Measurements from ENCODE around the gene CHCT1.

CHCT1 gene

GRCh38 chr17:60445144-60445543 is 22.9 kb downstream of the CHCT1 start:
- DNase-seq: no peak

GRCh38 chr17:60447375-60447774 is 25.1 kb downstream of the CHCT1 start:
- no peak for DNase-seq

DNA sequence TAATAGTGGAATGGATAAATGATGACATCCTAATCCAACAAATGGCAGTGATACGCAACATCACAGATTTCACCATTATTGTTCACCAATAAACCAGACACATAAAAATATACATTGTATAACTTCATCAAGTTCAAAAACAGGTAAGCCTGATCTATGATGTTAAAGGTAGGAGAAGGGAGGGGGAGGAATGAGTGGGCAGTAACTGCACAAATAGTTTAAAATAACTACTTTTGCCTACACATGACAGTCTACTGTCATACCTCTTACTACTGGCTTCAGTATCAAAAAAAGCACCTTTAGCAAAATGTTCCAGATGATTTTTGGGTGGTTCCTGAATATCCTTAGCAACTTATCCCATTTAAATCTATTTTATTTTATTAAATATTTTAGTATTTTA is 28.8 kb downstream of the CHCT1 start:
- no peak for DNase-seq

- DNase-seq: no peak
These were observed 29.7 kb downstream of the CHCT1 start for GRCh38 chr17:60451965-60452364.

DNA sequence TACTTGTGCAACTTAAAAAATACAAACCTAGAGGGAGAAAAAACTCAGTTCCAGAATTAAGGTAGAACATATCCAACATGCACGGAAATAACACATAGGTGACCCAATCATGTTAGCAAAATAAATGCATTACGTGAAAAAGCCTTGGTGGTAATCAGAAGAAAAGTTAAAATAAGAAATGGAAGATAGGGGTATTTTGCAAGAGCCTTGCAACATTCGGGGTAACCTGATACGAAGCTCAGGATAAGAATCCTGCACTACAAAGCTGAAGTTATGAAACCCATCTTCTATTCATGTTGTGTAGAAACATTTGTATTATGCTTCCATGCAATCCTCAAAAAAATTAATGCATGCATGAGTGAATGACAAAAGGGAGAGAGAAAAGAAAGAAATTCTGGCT is 33.1 kb downstream of the CHCT1 start:
- DNase-seq: no peak

- no peak for DNase-seq
These were observed 34.9 kb downstream of the CHCT1 start for GRCh38 chr17:60457148-60457547.

GRCh38 chr17:60461584-60461983 is 39.3 kb downstream of the CHCT1 start:
- no peak for DNase-seq

DNA sequence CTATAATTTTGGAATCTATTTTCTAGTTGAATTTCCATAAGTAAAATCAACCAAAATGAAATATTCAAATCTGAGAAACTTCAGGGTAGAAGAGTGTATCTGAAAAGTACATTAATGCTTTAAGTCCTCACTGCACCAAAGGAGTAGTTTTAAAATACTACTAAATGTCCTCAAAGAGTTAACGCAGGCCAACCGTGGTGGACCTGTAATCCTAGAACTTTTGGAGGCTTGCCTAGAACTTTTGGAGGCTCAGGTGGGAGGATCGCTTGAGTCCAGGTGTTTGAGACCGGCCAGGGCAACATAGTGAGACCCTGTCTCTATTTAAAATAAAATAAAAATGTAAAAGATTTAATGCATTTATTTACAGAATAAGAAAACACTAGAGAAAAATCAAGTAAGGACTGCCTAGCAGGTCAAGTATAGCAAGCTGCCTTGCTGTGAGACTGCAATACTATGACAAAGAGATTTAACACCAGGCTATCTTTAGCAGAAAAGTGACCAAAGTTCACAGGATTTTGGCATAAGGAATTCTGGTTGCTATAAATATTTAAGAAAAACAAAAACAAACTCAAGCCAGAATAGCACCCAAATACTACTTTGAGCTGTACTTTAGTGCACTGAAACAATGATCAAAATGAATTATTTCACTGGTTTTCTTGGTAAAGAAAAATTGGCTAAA is 41.0 kb downstream of the CHCT1 start:
- no peak for DNase-seq

DNA sequence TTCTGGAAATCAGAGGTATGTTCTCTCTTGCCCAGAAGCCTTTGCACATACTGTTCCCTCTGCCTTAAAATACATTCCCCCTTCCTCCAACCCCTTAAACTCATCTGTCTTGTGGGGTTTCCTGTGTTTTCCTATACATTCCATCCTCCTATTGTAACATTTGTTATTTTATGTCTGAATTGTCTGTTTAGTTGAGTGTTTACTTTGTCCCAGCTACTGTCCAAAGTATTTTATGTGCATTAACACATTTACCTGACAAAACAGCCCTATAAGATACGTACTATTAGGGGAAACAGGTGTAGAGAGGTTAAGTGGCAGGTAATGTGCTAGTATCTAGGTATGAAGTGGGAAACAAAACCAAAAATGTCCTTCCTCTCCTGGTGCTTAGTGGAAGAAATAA is 42.1 kb downstream of the CHCT1 start:
- DNase-seq: no peak

DNA sequence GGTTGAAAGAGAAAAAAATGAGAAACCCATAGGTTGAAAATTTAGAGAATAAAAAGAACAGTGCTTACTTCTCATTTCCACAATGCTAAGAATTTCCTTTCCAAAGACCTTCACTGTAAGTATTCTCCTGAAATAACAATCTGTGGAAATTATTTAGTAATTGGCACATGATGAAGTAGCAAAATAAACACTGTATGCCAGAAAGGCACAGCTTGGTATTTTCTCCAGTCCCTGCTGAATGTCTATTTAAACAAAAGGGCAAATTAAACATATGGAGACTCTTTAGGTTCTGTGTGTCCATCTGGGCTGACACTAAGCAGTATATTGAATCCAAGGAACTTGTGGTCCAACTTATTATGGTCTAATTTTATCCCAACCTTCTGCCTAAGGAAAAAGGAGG is 46.1 kb downstream of the CHCT1 start:
- DNase-seq: no peak

DNA sequence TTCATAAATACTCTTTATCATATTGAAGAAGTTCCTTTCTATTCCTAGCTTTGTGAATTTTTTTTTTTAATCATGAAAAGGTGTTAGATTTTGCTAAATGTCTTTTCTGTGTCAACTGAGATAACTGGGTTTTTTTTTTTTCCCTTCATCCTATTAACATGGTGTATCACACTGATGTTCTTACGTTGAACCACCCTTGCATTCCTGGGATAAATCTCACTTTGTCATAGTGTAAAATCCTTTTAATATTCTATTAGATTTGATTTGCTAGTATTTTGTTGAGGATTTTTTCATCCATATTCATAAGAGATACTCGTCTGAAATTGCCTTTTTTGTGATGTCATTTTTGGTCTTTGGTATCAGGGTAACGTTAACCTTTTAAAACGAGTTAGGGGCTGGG is 49.2 kb downstream of the CHCT1 start:
- no peak for DNase-seq

GRCh38 chr17:60472449-60472848 is 50.2 kb downstream of the CHCT1 start:
- DNase-seq: no peak

- DNase-seq: no peak
These were observed 51.5 kb downstream of the CHCT1 start for GRCh38 chr17:60473788-60474187.
